T47D (cell line): ENCODE results near the gene MAVS.
"Not testable (repeated sequence)": the region's sequence is repeated elsewhere in the genome, so short reads cannot be mapped to it uniquely, and the experiment has no call there.

Experiments used
- DNase-seq, 2 experiments: peaks; one replicate each; pipeline versions ENCODE4 v3.0.0 to v3.0.0-alpha.2; 2011 to 2012; ENCODE audit warnings: low read depth in 1 of 2, low spot score in 1 of 2
- JUND ChIP-seq: IDR thresholded peaks from 2 replicates; pipeline ENCODE4 v1.6.1; 2012; ENCODE audit warnings: low read depth
- in situ Hi-C: cut with HindIII; loops from 2 replicates; pipeline ENCODE4 v1.10.0; 2016; ENCODE audit warnings: low sequenced_read_pairs, low pct_unique_long_range_greater_than_20kb

Gene MAVS

GRCh38 chr20:3901706-3902440 lies 55.2 kb downstream of the MAVS start:
- TF ChIP-seq JUND, result no peak
- no peak for DNase-seq
- in situ Hi-C loops, result no loop called here

GRCh38 chr20:3902446-3902845 lies 55.8 kb downstream of the MAVS start:
- in situ Hi-C loops, result no loop called here
- TF ChIP-seq JUND, result no peak
- no peak for DNase-seq

- DNase-seq, result no peak
- no peak for TF ChIP-seq JUND
- in situ Hi-C loops, result no loop called here
These were observed 57.6 kb downstream of the MAVS start for GRCh38 chr20:3904224-3904623.

- TF ChIP-seq JUND, result no peak
- in situ Hi-C loops, result no loop called here
- no peak for DNase-seq
These were observed 58.2 kb downstream of the MAVS start for GRCh38 chr20:3904857-3905256.

- in situ Hi-C loops, DNase-seq: not testable (repeated sequence)
These were observed 60.4 kb downstream of the MAVS start for GRCh38 chr20:3906744-3907721.

- in situ Hi-C loops, result no loop called here
- DNase-seq, result no peak
- no peak for TF ChIP-seq JUND
These were observed 62.0 kb downstream of the MAVS start for GRCh38 chr20:3908667-3909066.

GRCh38 chr20:3909952-3910366 lies 63.3 kb downstream of the MAVS start:
- no peak for DNase-seq
- TF ChIP-seq JUND, result no peak
- in situ Hi-C loops, result no loop called here

GRCh38 chr20:3910853-3911252 lies 64.2 kb downstream of the MAVS start:
- in situ Hi-C loops, result no loop called here
- no peak for TF ChIP-seq JUND
- no peak for DNase-seq

GRCh38 chr20:3911956-3912355 lies 65.3 kb downstream of the MAVS start:
- in situ Hi-C loops, result no loop called here

GRCh38 chr20:3914446-3914845 lies 67.8 kb downstream of the MAVS start:
- in situ Hi-C loops, result no loop called here

More at GRCh38 chr20:3911956-3912355, 65.3 kb downstream of the MAVS start:
- no peak for DNase-seq
- TF ChIP-seq JUND, result no peak

GRCh38 chr20:3915691-3916090 lies 69.1 kb downstream of the MAVS start:
- DNase-seq, result no peak
- in situ Hi-C loops, result no loop called here
- TF ChIP-seq JUND, result no peak

More at GRCh38 chr20:3914446-3914845, 67.8 kb downstream of the MAVS start:
- DNase-seq, result no peak
- TF ChIP-seq JUND, result no peak

- TF ChIP-seq JUND, result no peak
- no peak for DNase-seq
- in situ Hi-C loops, result no loop called here
These were observed 69.7 kb downstream of the MAVS start for GRCh38 chr20:3916364-3916763.

GRCh38 chr20:3919352-3919751 lies 72.7 kb downstream of the MAVS start:
- DNase-seq, result no peak
- in situ Hi-C loops, result no loop called here
- TF ChIP-seq JUND, result no peak
